SK-N-SH (cell line): ENCODE data around the gene TUBB6. TPM values are rescaled to one million over a fixed set of nuclear protein-coding genes. Genes with fewer than 3 reads are reported as not detected.

Source experiments
- CTCF ChIA-PET: fragments of 300-600, 350-600 bp; formaldehyde crosslinking; extraction: SDS; loops from one replicate; lab custom pipeline; 2021; lab: Yijun Ruan, JAX
- POLR2A ChIA-PET: fragments of 350-600 bp; sonication (Branson Sonifier 250); formaldehyde crosslinking; extraction: SDS; loops from one replicate; lab custom pipeline; 2020; ENCODE audit warnings: antibody characterized with exemption, inconsistent platforms; lab: Yijun Ruan, JAX
- DNase-seq: peaks from one replicate; pipeline ENCODE4 v3.0.0; 2012
- H2AFZ ChIP-seq: fragments of 200-600 bp; sonication (generic); 2 replicates; pipeline ENCODE4 v1.8.1; 2016; ENCODE audit warnings: antibody characterized with exemption, mild to moderate bottlenecking, low read depth
- H3F3A ChIP-seq: fragments of 200-600 bp; sonication (generic); replicated peaks from 2 replicates; pipeline ENCODE3; 2016; ENCODE audit warnings: antibody characterized with exemption, mild to moderate bottlenecking; ENCODE audit not compliant: insufficient read depth
- H3K27ac ChIP-seq, 2 experiments: fragments of 200-500 bp in 1 of 2; fragments of 200-600 bp in 1 of 2; sonication (Bioruptor generic) in 1 of 2; sonication (generic), shearing (Covaris generic) in 1 of 2; 2 replicates each; pipeline versions ENCODE4 v1.5.1 to v1.6.1; 2014 to 2016; ENCODE audit warnings: low read depth in 2 of 2, inconsistent platforms in 1 of 2, low read length in 1 of 2, mild to moderate bottlenecking in 1 of 2, mixed read lengths in 1 of 2
- H3K27me3 ChIP-seq: fragments of 200-600 bp; sonication (generic), shearing (Covaris generic); 2 replicates; pipeline ENCODE4 v1.6.1; 2016; ENCODE audit warnings: mixed run types; ENCODE audit not compliant: insufficient read depth
- H3K36me3 ChIP-seq, 2 experiments: fragments of 200-500 bp in 1 of 2; fragments of 200-600 bp in 1 of 2; sonication (Bioruptor generic) in 1 of 2; sonication (generic) in 1 of 2; replicated peaks in 1 of 2; 2 replicates each; pipeline versions ENCODE3 to v1.5.1; 2014 to 2016; ENCODE audit warnings: low read length in 1 of 2, mild to moderate bottlenecking in 1 of 2; ENCODE audit not compliant: insufficient read depth in 2 of 2, control insufficient read depth in 1 of 2
- H3K4me1 ChIP-seq, 2 experiments: fragments of 200-500 bp in 1 of 2; fragments of 200-600 bp in 1 of 2; sonication (Bioruptor generic) in 1 of 2; sonication (generic), shearing (Covaris generic) in 1 of 2; 2 replicates each; pipeline versions ENCODE4 v1.5.1 to v1.6.1; 2014 to 2016; ENCODE audit warnings: low read depth in 1 of 2, low read length in 1 of 2, mixed run types in 1 of 2; ENCODE audit not compliant: insufficient read depth in 2 of 2, control insufficient read depth in 1 of 2
- H3K4me2 ChIP-seq: fragments of 200-600 bp; sonication (generic), shearing (Covaris generic); 2 replicates; pipeline ENCODE4 v1.6.1; 2017; ENCODE audit warnings: mixed run types
- H3K4me3 ChIP-seq, 2 experiments: fragments of 200-500 bp in 1 of 2; fragments of 200-600 bp in 1 of 2; sonication (Bioruptor generic) in 1 of 2; sonication (generic), shearing (Covaris generic) in 1 of 2; 2 replicates each; pipeline versions ENCODE4 v1.5.1 to v1.8.1; 2014 to 2016; ENCODE audit warnings: low read depth in 2 of 2, inconsistent platforms in 1 of 2, low read length in 1 of 2, mild to moderate bottlenecking in 1 of 2, mixed read lengths in 1 of 2, moderate library complexity in 1 of 2
- H3K79me2 ChIP-seq: fragments of 200-600 bp; sonication (generic); 2 replicates; pipeline ENCODE4 v1.8.1; 2017; ENCODE audit warnings: mild to moderate bottlenecking; ENCODE audit not compliant: insufficient read depth
- H3K9ac ChIP-seq: fragments of 200-600 bp; sonication (generic); 2 replicates; pipeline ENCODE4 v1.6.1; 2017; ENCODE audit warnings: mixed run types
- H3K9me2 ChIP-seq: fragments of 200-600 bp; sonication (generic); 2 replicates; pipeline ENCODE4 v1.6.1; 2017; ENCODE audit warnings: mixed run types
- H3K9me3 ChIP-seq: fragments of 200-600 bp; sonication (generic); 2 replicates; pipeline ENCODE4 v1.6.1; 2017; ENCODE audit warnings: mixed run types, mild to moderate bottlenecking, moderate library complexity
- H4K20me1 ChIP-seq: fragments of 200-600 bp; sonication (generic); 2 replicates; pipeline ENCODE4 v1.6.1; 2017; ENCODE audit warnings: mild to moderate bottlenecking, mixed run types; ENCODE audit not compliant: insufficient read depth
- ELF1 ChIP-seq: IDR thresholded peaks from 2 replicates; pipeline ENCODE4 v1.4.0; 2012
- EP300 ChIP-seq, 2 experiments: IDR thresholded peaks; 2 replicates each; pipeline versions ENCODE4 v1.4.0 to v1.6.1; 2012; ENCODE audit warnings: borderline replicate concordance in 1 of 2, low read depth in 1 of 2, low read length in 1 of 2
- IRF3 ChIP-seq: fragments of 150-350 bp; IDR thresholded peaks from 2 replicates; pipeline ENCODE4 v1.6.1; 2016; ENCODE audit warnings: mild to moderate bottlenecking, low read depth, low read length
- POLR2AphosphoS5 ChIP-seq: IDR thresholded peaks from 2 replicates; pipeline ENCODE4 v1.6.1; 2012; ENCODE audit warnings: low read depth, low read length
- RAD21 ChIP-seq: IDR thresholded peaks from 2 replicates; pipeline ENCODE4 v1.6.1; 2012; ENCODE audit warnings: mild to moderate bottlenecking, low read length
- RXRA ChIP-seq: IDR thresholded peaks from 2 replicates; pipeline ENCODE4 v1.4.0; 2012; ENCODE audit warnings: low read depth, mild to moderate bottlenecking, borderline replicate concordance
- TAF1 ChIP-seq: IDR thresholded peaks from 2 replicates; pipeline ENCODE4 v1.6.1; 2012; ENCODE audit warnings: low read depth, mild to moderate bottlenecking, low read length, moderate library complexity, borderline replicate concordance
- WGBS: methylation state at CpG from one replicate; pipeline ENCODE4 v1.1.6; 2017; ENCODE audit warnings: low lambda C conversion rate; 5-methylcytosine and 5-hydroxymethylcytosine counted together
- polyA plus RNA-seq, 3 experiments: library from polyadenylated mRNA; depleted of rRNA; stranded (reverse); fragments of >200 nt; gene quantifications; 2 replicates each; pipeline ENCODE4 v1.2.3, GENCODE V29; 2012
- TF ChIP-seq, protein P1 (sequence below): fragments of 150-350 bp; IDR thresholded peaks from 2 replicates; pipeline ENCODE4 v1.6.1; 2017; ENCODE audit warnings: antibody characterized with exemption, low read length, low read depth, borderline replicate concordance
- TF ChIP-seq, protein P2 (sequence below): fragments of 200-600 bp; sonication (generic); IDR thresholded peaks from 2 replicates; pipeline ENCODE4 v1.6.1; 2017; ENCODE audit warnings: antibody characterized with exemption, mild to moderate bottlenecking, moderate library complexity

Gene TUBB6
- polyA plus RNA-seq, 1 of the 3 experiments (the other 2 are of a cell fraction): 387 TPM

DNA sequence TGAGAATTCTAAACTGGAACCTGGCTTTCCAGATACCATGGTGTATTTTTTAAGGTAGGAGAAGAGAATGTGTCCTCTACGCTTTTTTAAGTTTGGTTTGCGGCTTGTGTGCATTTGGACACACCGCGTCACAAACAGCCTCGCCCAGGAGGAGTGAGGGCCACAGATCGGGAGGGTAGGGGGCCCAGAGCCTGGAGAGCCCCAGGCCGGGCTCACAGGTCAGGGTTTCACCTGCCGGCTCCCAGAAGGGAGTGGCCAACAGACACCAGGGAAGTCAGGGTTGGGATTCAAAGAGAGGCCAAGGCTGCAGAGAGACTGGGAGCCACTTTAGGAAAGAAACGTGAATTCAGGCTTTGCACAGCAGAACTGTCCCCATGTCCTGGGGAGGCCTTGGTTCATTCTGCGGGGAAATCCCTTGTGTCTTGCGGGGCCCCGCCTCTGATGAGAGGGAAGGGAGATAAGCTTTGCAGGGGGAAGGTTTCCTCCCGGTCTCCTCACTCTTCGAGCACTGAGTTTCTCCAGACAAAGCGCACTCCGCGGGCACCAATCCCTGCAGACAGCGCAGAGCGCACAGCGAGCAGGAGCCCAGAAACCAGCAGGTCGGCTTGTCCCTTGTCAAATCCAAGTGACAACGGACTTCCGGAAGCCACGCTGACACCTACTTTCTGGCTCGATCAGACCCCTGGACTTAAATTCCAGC is 2.0 kb upstream of the TUBB6 start:
- TF ChIP-seq EP300 (IDR thresholded peaks at IDR 0.05; ENCODE audit: borderline replicate concordance in 1 of 2, low read depth in 1 of 2, low read length in 1 of 2): no peak
- no peak for TF ChIP-seq TAF1
- TF ChIP-seq RXRA: no peak
- no peak for TF ChIP-seq IRF3
- TF ChIP-seq, protein P1, sequence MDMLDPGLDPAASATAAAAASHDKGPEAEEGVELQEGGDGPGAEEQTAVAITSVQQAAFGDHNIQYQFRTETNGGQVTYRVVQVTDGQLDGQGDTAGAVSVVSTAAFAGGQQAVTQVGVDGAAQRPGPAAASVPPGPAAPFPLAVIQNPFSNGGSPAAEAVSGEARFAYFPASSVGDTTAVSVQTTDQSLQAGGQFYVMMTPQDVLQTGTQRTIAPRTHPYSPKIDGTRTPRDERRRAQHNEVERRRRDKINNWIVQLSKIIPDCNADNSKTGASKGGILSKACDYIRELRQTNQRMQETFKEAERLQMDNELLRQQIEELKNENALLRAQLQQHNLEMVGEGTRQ: no peak
- no peak for TF ChIP-seq POLR2AphosphoS5
- TF ChIP-seq, all 33 proteins: peak for 0
- Histone ChIP-seq H4K20me1 (0 out of 2 replicates have a peak, but pooled peaks cover 4% of the 10 kb centered on the region), H3K9ac (no peak overlapping the region), H3K27ac (no peak overlapping the region), H3K9me2 (no peaks in the 10 kb centered on the region), H2AFZ (no peak overlapping the region), H3K4me1 (peaks cover 3 to 9% of the 10 kb centered on the region in 2 experiments; a peak in 2 of 4 replicates), H3K27me3 (no peaks in the 10 kb centered on the region), H3F3A (peaks cover 5% of the 10 kb centered on the region), H3K79me2 (peaks cover 41% of the 10 kb centered on the region), H3K4me3 (peak overlapping the region in 1 of 2 experiments; percentile 78; a peak in 2 of 4 replicates), H3K9me3 (peaks cover under 1% of the 10 kb centered on the region; the same call in 1 of the 2 replicates), H3K4me2 (peak overlapping the region; percentile 84), H3K36me3 (peaks cover 0 to 19% of the 10 kb centered on the region in 2 experiments)
- POLR2A ChIA-PET: no interaction called here
- CTCF ChIA-PET: interaction anchor here (1.0 kb wide), 1 partner anchor 34 kb away, joined by 4 read pairs; no protein-coding TSS in a partner anchor
- 94% methylated on average over 21 of the region's 25 CpGs for WGBS
- no peak for DNase-seq

DNA sequence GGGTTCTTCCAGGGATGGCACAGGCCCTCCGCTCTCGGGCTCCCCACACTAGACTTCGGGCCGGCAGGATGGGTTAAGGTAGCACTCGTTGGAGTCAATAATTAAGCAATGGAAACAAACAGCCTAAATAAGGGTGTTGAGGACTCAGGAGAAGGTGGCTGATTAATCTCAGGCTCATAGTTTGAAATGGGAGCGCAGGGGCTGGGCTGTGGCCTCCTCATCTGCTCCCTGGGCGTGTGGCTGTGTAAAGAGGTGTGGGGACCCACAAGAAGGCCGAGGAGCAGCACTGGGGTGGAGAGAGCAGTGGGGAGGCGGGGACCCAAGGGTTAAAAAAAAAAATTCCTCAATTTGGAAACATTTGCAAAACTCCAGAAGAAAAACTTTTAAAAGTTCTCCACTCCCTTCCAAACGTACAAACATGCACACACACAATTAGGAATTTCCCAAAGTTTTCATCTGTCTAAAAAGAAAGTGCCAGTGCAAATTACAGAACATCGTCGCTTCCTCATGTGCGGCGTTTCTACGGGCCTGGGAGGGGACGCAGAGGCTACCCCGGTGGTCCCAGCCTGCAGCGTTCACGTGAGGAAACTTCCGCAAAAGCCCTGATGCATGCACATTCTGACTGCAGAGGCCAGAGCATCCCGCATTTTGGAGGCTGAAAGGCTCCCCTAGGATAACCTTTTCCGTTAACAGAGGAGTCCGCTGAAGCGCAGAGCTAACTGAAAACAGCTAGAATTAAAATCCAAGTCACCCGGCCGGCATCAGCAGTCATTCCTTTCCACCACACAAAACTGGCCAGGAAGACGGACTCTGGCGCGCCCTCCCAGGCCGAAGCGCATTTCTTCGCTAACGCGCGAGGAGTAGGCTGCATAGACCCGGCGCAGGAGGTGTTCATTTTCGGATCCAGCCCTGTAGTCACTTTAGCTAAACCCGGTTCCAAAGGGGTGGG is 1.0 kb upstream of the TUBB6 start:
- H3K9me3 ChIP-seq: peaks cover 10% of the 10 kb centered on the region
- H2AFZ ChIP-seq: peak overlapping the region; percentile 81
- 0 out of 2 replicates have a peak, but pooled peaks cover 4% of the 10 kb centered on the region for H4K20me1 ChIP-seq
- H3K36me3 ChIP-seq: peaks cover 5 to 28% of the 10 kb centered on the region in 2 experiments
- H3K4me3 ChIP-seq: peak overlapping the region; percentile 71 to 78
- H3K9me2 ChIP-seq: no peaks in the 10 kb centered on the region
- ChIA-PET CTCF (interaction anchor here (1.4 kb wide), 1 partner anchor 21 kb away, joined by 6 read pairs; no protein-coding TSS in a partner anchor), POLR2A (no interaction called here)
- peaks cover 13% of the 10 kb centered on the region for H3F3A ChIP-seq
- H3K27me3 ChIP-seq: no peaks in the 10 kb centered on the region
- TF ChIP-seq RAD21 (no peak), ELF1 (no peak), RXRA (no peak)
- TF ChIP-seq, protein P2, sequence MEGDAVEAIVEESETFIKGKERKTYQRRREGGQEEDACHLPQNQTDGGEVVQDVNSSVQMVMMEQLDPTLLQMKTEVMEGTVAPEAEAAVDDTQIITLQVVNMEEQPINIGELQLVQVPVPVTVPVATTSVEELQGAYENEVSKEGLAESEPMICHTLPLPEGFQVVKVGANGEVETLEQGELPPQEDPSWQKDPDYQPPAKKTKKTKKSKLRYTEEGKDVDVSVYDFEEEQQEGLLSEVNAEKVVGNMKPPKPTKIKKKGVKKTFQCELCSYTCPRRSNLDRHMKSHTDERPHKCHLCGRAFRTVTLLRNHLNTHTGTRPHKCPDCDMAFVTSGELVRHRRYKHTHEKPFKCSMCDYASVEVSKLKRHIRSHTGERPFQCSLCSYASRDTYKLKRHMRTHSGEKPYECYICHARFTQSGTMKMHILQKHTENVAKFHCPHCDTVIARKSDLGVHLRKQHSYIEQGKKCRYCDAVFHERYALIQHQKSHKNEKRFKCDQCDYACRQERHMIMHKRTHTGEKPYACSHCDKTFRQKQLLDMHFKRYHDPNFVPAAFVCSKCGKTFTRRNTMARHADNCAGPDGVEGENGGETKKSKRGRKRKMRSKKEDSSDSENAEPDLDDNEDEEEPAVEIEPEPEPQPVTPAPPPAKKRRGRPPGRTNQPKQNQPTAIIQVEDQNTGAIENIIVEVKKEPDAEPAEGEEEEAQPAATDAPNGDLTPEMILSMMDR: peak; percentile 36
- H3K4me2 ChIP-seq: peak overlapping the region; percentile 84
- peak overlapping the region; percentile 99 for H3K9ac ChIP-seq
- DNase-seq: peak; percentile 50
- H3K4me1 ChIP-seq: peaks cover 3 to 9% of the 10 kb centered on the region in 2 experiments; a peak in 2 of 4 replicates
- WGBS: 44% methylated on average over 36 of the region's 39 CpGs
- peaks cover 50% of the 10 kb centered on the region for H3K79me2 ChIP-seq
- peak overlapping the region; percentile 18 to 81; a peak in 3 of 4 replicates for H3K27ac ChIP-seq
